ENCODE measurements around the gene TJAP1. TPM values are rescaled to one million over a fixed set of nuclear protein-coding genes. Genes with fewer than 3 reads are reported as not detected.
"Not testable (repeated sequence)": the region's sequence is repeated elsewhere in the genome, so short reads cannot be mapped to it uniquely, and the experiment has no call there.

Gene TJAP1
- polyA plus RNA-seq, 2 of the 4 experiments (the other 2 are of a cell fraction), result 13.1 to 15.7 TPM

DNA sequence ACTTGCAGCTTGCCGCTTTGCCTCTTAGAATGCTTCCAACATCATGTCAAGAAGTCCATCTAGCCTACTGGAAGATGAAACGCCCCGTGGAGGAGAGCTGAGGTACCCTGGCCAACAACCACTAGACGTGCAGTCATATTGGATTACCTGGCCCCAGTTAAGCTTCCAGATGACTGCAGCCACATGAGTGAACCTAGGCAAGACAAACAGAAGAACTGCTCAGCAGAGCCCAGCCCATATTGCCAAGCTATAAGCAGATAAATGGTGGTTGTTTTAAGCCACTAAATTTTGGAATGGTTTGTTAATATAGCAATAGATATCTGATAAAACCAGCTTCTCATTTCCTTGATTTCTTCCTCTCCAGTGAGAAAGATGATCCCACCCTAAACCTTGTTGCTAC lies 17.3 kb upstream of the TJAP1 start (continued):
- TF ChIP-seq, protein P1, sequence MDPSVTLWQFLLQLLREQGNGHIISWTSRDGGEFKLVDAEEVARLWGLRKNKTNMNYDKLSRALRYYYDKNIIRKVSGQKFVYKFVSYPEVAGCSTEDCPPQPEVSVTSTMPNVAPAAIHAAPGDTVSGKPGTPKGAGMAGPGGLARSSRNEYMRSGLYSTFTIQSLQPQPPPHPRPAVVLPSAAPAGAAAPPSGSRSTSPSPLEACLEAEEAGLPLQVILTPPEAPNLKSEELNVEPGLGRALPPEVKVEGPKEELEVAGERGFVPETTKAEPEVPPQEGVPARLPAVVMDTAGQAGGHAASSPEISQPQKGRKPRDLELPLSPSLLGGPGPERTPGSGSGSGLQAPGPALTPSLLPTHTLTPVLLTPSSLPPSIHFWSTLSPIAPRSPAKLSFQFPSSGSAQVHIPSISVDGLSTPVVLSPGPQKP (IDR thresholded peaks at IDR 0.05; ENCODE audit: low read depth, low read length), result no peak
- TF ChIP-seq, protein P2, sequence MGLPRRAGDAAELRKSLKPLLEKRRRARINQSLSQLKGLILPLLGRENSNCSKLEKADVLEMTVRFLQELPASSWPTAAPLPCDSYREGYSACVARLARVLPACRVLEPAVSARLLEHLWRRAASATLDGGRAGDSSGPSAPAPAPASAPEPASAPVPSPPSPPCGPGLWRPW (IDR thresholded peaks at IDR 0.05), result no peak
- TF ChIP-seq FOSL2 (IDR thresholded peaks at IDR 0.05), result no peak
- TF ChIP-seq FOSL2 (CRISPR knock-in tag; IDR thresholded peaks at IDR 0.05), result no peak
- TF ChIP-seq JUNB (IDR thresholded peaks at IDR 0.05), result no peak

DNA sequence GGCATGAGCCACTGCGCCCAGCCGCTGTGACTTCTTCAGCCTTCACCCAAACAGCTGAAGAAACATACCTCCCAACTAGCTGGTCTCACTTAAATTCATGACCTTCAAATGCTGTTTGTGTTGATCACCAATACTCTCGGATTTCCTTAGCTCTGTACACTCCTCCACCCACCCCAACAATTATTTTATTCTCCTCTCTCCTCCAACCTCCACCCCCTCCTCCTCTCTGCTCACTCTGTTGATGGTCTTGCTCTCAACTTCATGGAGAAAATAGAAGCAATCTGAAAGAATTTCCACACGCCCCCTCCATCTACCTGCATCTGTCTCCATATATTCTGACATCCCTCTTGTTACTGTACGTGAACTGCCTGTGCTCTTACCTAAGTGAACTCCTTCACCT lies 15.4 kb upstream of the TJAP1 start:
- H3K27ac ChIP-seq, result no peak overlapping the region
- TF ChIP-seq RNF2 (IDR thresholded peaks at IDR 0.05; ENCODE audit: borderline replicate concordance, low read depth) (no peak), NFE2L2 (conservative IDR thresholded peaks at IDR 0.05; ENCODE audit: low read length) (no peak)
- TF ChIP-seq, protein P3, sequence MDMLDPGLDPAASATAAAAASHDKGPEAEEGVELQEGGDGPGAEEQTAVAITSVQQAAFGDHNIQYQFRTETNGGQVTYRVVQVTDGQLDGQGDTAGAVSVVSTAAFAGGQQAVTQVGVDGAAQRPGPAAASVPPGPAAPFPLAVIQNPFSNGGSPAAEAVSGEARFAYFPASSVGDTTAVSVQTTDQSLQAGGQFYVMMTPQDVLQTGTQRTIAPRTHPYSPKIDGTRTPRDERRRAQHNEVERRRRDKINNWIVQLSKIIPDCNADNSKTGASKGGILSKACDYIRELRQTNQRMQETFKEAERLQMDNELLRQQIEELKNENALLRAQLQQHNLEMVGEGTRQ (IDR thresholded peaks at IDR 0.05), result no peak
- H3K9me3 ChIP-seq, result no peaks in the 10 kb centered on the region
- DNase-seq (ENCODE audit: low read depth in 1 of 2, low spot score in 1 of 2), result no peak
- no peak overlapping the region for H3K4me3 ChIP-seq
- peaks cover 5% of the 10 kb centered on the region; the same call in 1 of the 3 replicates for H3K4me1 ChIP-seq
- CTCF ChIA-PET, result interaction anchor here (1.4 to 1.6 kb wide), 2 partner anchors 17 to 29 kb away, joined by 3 read pairs; no protein-coding TSS in a partner anchor
- POLR2A ChIA-PET, result no interaction called here
- WGBS (ENCODE audit: missing lambda C conversion rate), result 53% methylated on average over 5 of the region's 5 CpGs
- FAIRE-seq, result no peak
- H3K4me2 ChIP-seq, result no peak overlapping the region
- ATAC-seq, result peak in 1 of 2 experiments; percentile 30; a peak in 1 of 6 replicates

DNA sequence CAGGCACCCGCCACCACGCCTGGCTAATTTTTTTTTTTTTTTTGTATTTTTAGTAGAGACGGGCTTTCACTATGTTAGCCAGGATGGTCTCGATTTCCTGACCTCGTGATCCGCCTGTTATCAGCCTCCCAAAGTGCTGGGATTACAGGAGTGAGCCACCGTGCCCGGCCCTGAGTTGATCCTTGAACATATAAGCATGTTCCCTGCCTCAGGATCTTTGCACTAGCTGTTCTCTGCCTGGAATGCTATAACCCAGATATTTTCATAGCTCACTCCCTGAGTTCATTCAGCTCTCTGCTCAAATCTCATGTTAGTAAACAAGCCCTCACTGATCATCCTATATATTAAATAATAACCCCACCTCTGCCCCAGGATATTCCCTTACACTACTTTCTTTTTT lies 13.0 kb upstream of the TJAP1 start:
- ChIA-PET CTCF (interaction anchor here (0.7 to 1.4 kb wide), 3 partner anchors 22 to 43 kb away, joined by 3 to 5 read pairs (median 4); no protein-coding TSS in a partner anchor), POLR2A (no interaction called here)
- ATAC-seq, result no peak
- WGBS (ENCODE audit: missing lambda C conversion rate), result 63% methylated on average over 7 of the region's 8 CpGs
- H3K27ac ChIP-seq, result no peak overlapping the region
- H3K4me2 ChIP-seq, result no peak overlapping the region
- no peak overlapping the region for H3K4me3 ChIP-seq
- H3K9me3 ChIP-seq, result no peaks in the 10 kb centered on the region
- TF ChIP-seq CHD2 (IDR thresholded peaks at IDR 0.05; ENCODE audit: low read length, partially characterized antibody) (no peak), RAD21 (conservative IDR thresholded peaks at IDR 0.05 in 1 of 2, IDR thresholded peaks at IDR 0.05 in 1 of 2) (no peak), ZC3H11A (IDR thresholded peaks at IDR 0.05) (no peak), NFE2L2 (conservative IDR thresholded peaks at IDR 0.05; ENCODE audit: low read length) (no peak)
- TF ChIP-seq, protein P4, sequence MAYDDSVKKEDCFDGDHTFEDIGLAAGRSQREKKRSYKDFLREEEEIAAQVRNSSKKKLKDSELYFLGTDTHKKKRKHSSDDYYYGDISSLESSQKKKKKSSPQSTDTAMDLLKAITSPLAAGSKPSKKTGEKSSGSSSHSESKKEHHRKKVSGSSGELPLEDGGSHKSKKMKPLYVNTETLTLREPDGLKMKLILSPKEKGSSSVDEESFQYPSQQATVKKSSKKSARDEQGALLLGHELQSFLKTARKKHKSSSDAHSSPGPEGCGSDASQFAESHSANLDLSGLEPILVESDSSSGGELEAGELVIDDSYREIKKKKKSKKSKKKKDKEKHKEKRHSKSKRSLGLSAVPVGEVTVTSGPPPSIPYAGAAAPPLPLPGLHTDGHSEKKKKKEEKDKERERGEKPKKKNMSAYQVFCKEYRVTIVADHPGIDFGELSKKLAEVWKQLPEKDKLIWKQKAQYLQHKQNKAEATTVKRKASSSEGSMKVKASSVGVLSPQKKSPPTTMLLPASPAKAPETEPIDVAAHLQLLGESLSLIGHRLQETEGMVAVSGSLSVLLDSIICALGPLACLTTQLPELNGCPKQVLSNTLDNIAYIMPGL (CRISPR knock-in tag; IDR thresholded peaks at IDR 0.05; ENCODE audit: borderline replicate concordance), result no peak
- no peak for FAIRE-seq
- no peaks in the 10 kb centered on the region for H3K4me1 ChIP-seq
- DNase-seq (ENCODE audit: low read depth in 1 of 2, low spot score in 1 of 2), result no peak

DNA sequence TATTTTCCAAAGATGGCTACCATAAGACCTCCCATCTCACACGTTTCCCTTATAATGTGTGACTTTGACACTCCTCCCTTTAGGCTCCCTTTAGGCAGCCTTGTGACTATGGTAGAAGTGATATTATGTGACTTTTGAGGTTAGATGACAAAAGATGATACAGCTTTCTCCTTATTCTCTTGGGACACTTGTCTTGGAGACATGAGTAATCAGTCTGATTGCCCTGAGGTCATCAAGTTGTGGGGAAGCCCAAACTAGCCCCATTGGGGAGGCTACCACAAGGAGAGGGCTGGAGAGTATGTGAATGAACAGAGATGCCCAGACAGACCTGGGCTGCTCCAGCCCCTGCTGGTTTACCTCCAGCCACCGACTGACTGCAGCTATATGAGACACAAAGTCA lies 11.4 kb upstream of the TJAP1 start:
- no peaks in the 10 kb centered on the region for H3K4me1 ChIP-seq
- H3K27ac ChIP-seq, result no peak overlapping the region
- POLR2A ChIA-PET, result no interaction called here
- DNase-seq (ENCODE audit: low read depth in 1 of 2, low spot score in 1 of 2) (no peak), ATAC-seq (0 out of 6 replicates have a peak, but pooled peaks of 1 of the 2 experiments have one; percentile 28), FAIRE-seq (no peak)
- TF ChIP-seq, protein P5, sequence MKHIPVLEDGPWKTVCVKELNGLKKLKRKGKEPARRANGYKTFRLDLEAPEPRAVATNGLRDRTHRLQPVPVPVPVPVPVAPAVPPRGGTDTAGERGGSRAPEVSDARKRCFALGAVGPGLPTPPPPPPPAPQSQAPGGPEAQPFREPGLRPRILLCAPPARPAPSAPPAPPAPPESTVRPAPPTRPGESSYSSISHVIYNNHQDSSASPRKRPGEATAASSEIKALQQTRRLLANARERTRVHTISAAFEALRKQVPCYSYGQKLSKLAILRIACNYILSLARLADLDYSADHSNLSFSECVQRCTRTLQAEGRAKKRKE (CRISPR knock-in tag; IDR thresholded peaks at IDR 0.05; ENCODE audit: low read depth), result no peak
- no peak overlapping the region for H3K4me2 ChIP-seq
- H3K4me3 ChIP-seq, result no peak overlapping the region
- WGBS (ENCODE audit: missing lambda C conversion rate), result 77% methylated on average over 1 of the region's 2 CpGs
- no peaks in the 10 kb centered on the region for H3K9me3 ChIP-seq
- CTCF ChIA-PET, result interaction anchor here (1.7 kb wide), 1 partner anchor 10 kb away, joined by 6 read pairs; the partner anchor contains the start of gene DLK2

DNA sequence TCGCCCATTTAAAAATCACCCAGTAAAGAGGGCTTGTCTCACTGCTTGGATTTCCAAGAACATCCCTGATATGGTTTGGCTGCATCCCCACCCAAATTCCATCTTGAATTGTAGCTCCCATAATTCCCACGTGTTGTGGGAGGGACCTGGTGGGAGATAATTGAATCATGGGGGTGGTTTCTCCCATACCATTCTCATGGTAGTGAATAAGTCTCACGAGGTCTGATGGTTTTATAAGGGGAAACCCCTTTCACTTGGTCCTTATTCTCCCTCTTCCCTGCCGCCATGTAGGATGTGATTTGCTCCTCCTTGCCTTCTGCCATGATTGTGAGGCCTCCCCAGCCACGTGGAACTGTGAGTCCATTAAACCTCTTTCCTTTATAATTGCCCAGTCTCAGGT lies 10.1 kb upstream of the TJAP1 start:
- POLR2A ChIA-PET; DNase-seq (ENCODE audit: low read depth in 1 of 2, low spot score in 1 of 2); H3K4me1 ChIP-seq; H3K9me3 ChIP-seq; FAIRE-seq; H3K4me3 ChIP-seq; ATAC-seq; H3K4me2 ChIP-seq; H3K27ac ChIP-seq: not testable (repeated sequence)
- CTCF ChIA-PET, result interaction anchor here (0.7 to 1.2 kb wide), 4 partner anchors 8 to 40 kb away, joined by 3 read pairs; no protein-coding TSS in a partner anchor
- WGBS (ENCODE audit: missing lambda C conversion rate), result 49% methylated on average over 5 of the region's 5 CpGs

All from A549 (cell line).